OCI-LY1 (cell line): ENCODE measurements around the gene FHL2.

Experiments
- H2AFZ ChIP-seq: fragments of 200-600 bp; sonication (generic), shearing (Covaris generic); 2 replicates; pipeline ENCODE4 v1.6.0; 2014; ENCODE audit warnings: antibody characterized with exemption, mild to moderate bottlenecking, low read length
- H3F3A ChIP-seq: fragments of 200-600 bp; sonication (generic), shearing (Covaris generic); 2 replicates; pipeline ENCODE4 v1.6.0; 2014; ENCODE audit warnings: mild to moderate bottlenecking, antibody characterized with exemption, low read length, moderate library complexity; ENCODE audit not compliant: insufficient read depth
- H3K27ac ChIP-seq: fragments of 200-600 bp; sonication (generic); 2 replicates; pipeline ENCODE4 v1.5.1; 2014; ENCODE audit warnings: low read length, mixed run types, mild to moderate bottlenecking, low read depth; ENCODE audit not compliant: poor library complexity, severe bottlenecking
- H3K27me3 ChIP-seq: fragments of 200-600 bp; sonication (generic); 2 replicates; pipeline ENCODE4 v1.6.0; 2014; ENCODE audit warnings: antibody characterized with exemption, mild to moderate bottlenecking, low read length, moderate library complexity; ENCODE audit not compliant: insufficient read depth
- H3K36me3 ChIP-seq: fragments of 200-600 bp; sonication (generic); 2 replicates; pipeline ENCODE4 v1.6.1; 2014; ENCODE audit warnings: mild to moderate bottlenecking, antibody characterized with exemption, low read length, moderate library complexity, mixed read lengths; ENCODE audit not compliant: insufficient read depth
- H3K4me1 ChIP-seq: fragments of 200-600 bp; sonication (generic); 2 replicates; pipeline ENCODE4 v1.5.1; 2014; ENCODE audit warnings: mild to moderate bottlenecking, low read length, moderate library complexity; ENCODE audit not compliant: insufficient read depth, severe bottlenecking
- H3K4me2 ChIP-seq: fragments of 200-600 bp; sonication (generic), shearing (Covaris generic); 2 replicates; pipeline ENCODE4 v1.6.1; 2014; ENCODE audit warnings: low read length
- H3K4me3 ChIP-seq: fragments of 200-600 bp; sonication (generic); 2 replicates; pipeline ENCODE4 v1.5.1; 2014; ENCODE audit warnings: low read length, low read depth, mild to moderate bottlenecking, mixed read lengths; ENCODE audit not compliant: poor library complexity, severe bottlenecking
- H3K79me2 ChIP-seq: fragments of 200-600 bp; shearing (Covaris generic); 2 replicates; pipeline ENCODE4 v1.6.1; 2016; ENCODE audit warnings: mixed run types, low read length, mixed read lengths; ENCODE audit not compliant: insufficient read depth
- H3K9ac ChIP-seq: fragments of 200-600 bp; sonication (generic), shearing (Covaris generic); 2 replicates; pipeline ENCODE4 v1.6.1; 2014; ENCODE audit warnings: mild to moderate bottlenecking, low read length, mixed read lengths
- H3K9me2 ChIP-seq: fragments of 200-600 bp; sonication (generic), shearing (Covaris generic); 2 replicates; pipeline ENCODE4 v1.6.1; 2014; ENCODE audit warnings: low read depth, mild to moderate bottlenecking, low read length, mixed read lengths
- H3K9me3 ChIP-seq: fragments of 200-600 bp; shearing (Covaris generic); 2 replicates; pipeline ENCODE4 v1.6.1; 2014; ENCODE audit warnings: low read length, mixed read lengths
- H4K20me1 ChIP-seq: fragments of 200-600 bp; sonication (generic), shearing (Covaris generic); 2 replicates; pipeline ENCODE4 v1.6.0; 2016; ENCODE audit warnings: mild to moderate bottlenecking, low read length; ENCODE audit not compliant: insufficient read depth
- EZH2 ChIP-seq: fragments of 200-600 bp; sonication (generic), shearing (Covaris generic); IDR thresholded peaks from 2 replicates; pipeline ENCODE4 v1.8.0; 2017; ENCODE audit warnings: borderline replicate concordance, mixed run types, mild to moderate bottlenecking, antibody characterized with exemption, low read length, moderate library complexity, mixed read lengths
- TF ChIP-seq, protein P1 (sequence below): fragments of 200-600 bp; sonication (generic), shearing (Covaris generic); IDR thresholded peaks from 2 replicates; pipeline ENCODE4 v1.5.1; 2017; ENCODE audit warnings: mild to moderate bottlenecking, antibody characterized with exemption, low read length, moderate library complexity, mixed read lengths

The FHL2 gene

GRCh38 chr2:105405291-105405690 lies 6.4 kb upstream of the FHL2 start:
- H4K20me1 ChIP-seq = no peaks in the 10 kb centered on the region
- no peak overlapping the region for H2AFZ ChIP-seq
- H3K79me2 ChIP-seq = no peaks in the 10 kb centered on the region
- no peak overlapping the region for H3K9ac ChIP-seq
- H3K27ac ChIP-seq = no peak overlapping the region
- no peaks in the 10 kb centered on the region for H3K9me3 ChIP-seq
- no peak overlapping the region for H3K4me2 ChIP-seq
- no peaks in the 10 kb centered on the region for H3K36me3 ChIP-seq
- no peaks in the 10 kb centered on the region for H3K9me2 ChIP-seq
- no peak overlapping the region for H3K4me3 ChIP-seq
- TF ChIP-seq, protein P1, sequence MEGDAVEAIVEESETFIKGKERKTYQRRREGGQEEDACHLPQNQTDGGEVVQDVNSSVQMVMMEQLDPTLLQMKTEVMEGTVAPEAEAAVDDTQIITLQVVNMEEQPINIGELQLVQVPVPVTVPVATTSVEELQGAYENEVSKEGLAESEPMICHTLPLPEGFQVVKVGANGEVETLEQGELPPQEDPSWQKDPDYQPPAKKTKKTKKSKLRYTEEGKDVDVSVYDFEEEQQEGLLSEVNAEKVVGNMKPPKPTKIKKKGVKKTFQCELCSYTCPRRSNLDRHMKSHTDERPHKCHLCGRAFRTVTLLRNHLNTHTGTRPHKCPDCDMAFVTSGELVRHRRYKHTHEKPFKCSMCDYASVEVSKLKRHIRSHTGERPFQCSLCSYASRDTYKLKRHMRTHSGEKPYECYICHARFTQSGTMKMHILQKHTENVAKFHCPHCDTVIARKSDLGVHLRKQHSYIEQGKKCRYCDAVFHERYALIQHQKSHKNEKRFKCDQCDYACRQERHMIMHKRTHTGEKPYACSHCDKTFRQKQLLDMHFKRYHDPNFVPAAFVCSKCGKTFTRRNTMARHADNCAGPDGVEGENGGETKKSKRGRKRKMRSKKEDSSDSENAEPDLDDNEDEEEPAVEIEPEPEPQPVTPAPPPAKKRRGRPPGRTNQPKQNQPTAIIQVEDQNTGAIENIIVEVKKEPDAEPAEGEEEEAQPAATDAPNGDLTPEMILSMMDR = no peak
- no peak for TF ChIP-seq EZH2
- H3F3A ChIP-seq = no peaks in the 10 kb centered on the region
- no peaks in the 10 kb centered on the region for H3K27me3 ChIP-seq
- no peaks in the 10 kb centered on the region for H3K4me1 ChIP-seq

GRCh38 chr2:105404736-105405135 lies 5.9 kb upstream of the FHL2 start:
- Histone ChIP-seq H3K9ac (no peak overlapping the region), H3K9me3 (no peaks in the 10 kb centered on the region), H3K9me2 (no peaks in the 10 kb centered on the region), H3K79me2 (no peaks in the 10 kb centered on the region), H3K36me3 (no peaks in the 10 kb centered on the region), H4K20me1 (no peaks in the 10 kb centered on the region), H3K27ac (no peak overlapping the region), H3F3A (no peaks in the 10 kb centered on the region), H3K27me3 (no peaks in the 10 kb centered on the region), H3K4me2 (no peak overlapping the region), H3K4me3 (no peak overlapping the region), H2AFZ (no peak overlapping the region), H3K4me1 (no peaks in the 10 kb centered on the region)
- TF ChIP-seq, protein P1 = no peak
- no peak for TF ChIP-seq EZH2

GRCh38 chr2:105403783-105404698 lies 5.2 kb upstream of the FHL2 start:
- no peaks in the 10 kb centered on the region for H3K36me3 ChIP-seq
- no peaks in the 10 kb centered on the region; the same call in 1 of the 2 replicates for H3K27me3 ChIP-seq
- TF ChIP-seq, protein P1 = 0 out of 2 replicates have a peak, but pooled peaks have one; percentile 13
- TF ChIP-seq EZH2 = no peak
- H3K79me2 ChIP-seq = no peaks in the 10 kb centered on the region
- H3K4me3 ChIP-seq = no peak overlapping the region
- no peaks in the 10 kb centered on the region for H4K20me1 ChIP-seq
- H3K27ac ChIP-seq = no peak overlapping the region
- H3K9me3 ChIP-seq = no peaks in the 10 kb centered on the region
- no peak overlapping the region for H3K4me2 ChIP-seq
- H2AFZ ChIP-seq = no peak overlapping the region
- no peaks in the 10 kb centered on the region for H3K9me2 ChIP-seq
- no peak overlapping the region for H3K9ac ChIP-seq
- no peaks in the 10 kb centered on the region for H3F3A ChIP-seq
- no peaks in the 10 kb centered on the region for H3K4me1 ChIP-seq
